HTERT RPE-1 (cell line): ENCODE results near the gene EDA.

Experiments used
- in situ Hi-C: fragments of 300-500 bp; cut with MboI; formaldehyde crosslinking; loops from 4 replicates; pipeline ENCODE4 v1.14.3; 2020; ENCODE audit warnings: low sequenced_read_pairs

EDA gene

GRCh38 chrX:69615779-69616456 is at the start of gene EDA:
TSS of gene EDA (plus strand) at chrX:69616113.
- in situ Hi-C loops = no loop called here

GRCh38 chrX:69568828-69569227 is 47.1 kb upstream of the EDA start:
- in situ Hi-C loops = no loop called here

- in situ Hi-C loops = no loop called here
Observed at GRCh38 chrX:69597399-69597798, 18.5 kb upstream of the EDA start.

- in situ Hi-C loops = no loop called here
Observed at GRCh38 chrX:69600182-69600581, 15.7 kb upstream of the EDA start.

- in situ Hi-C loops = no loop called here
Observed at GRCh38 chrX:69603566-69604194, 12.2 kb upstream of the EDA start.

GRCh38 chrX:69605521-69605920 is 10.4 kb upstream of the EDA start:
- in situ Hi-C loops = no loop called here

GRCh38 chrX:69607616-69608015 is 8.3 kb upstream of the EDA start:
- in situ Hi-C loops = no loop called here

- in situ Hi-C loops = no loop called here
Observed at GRCh38 chrX:69613946-69614345, 2.0 kb upstream of the EDA start.

- in situ Hi-C loops = no loop called here
Observed at GRCh38 chrX:69614886-69615285, 1.0 kb upstream of the EDA start.

- in situ Hi-C loops = no loop called here
Observed at GRCh38 chrX:69615342-69615741, 571 bp upstream of the EDA start.

GRCh38 chrX:69616457-69617203 is 717 bp downstream of the EDA start:
- in situ Hi-C loops = no loop called here

- in situ Hi-C loops = no loop called here
Observed at GRCh38 chrX:69618803-69619202, 2.9 kb downstream of the EDA start.

- in situ Hi-C loops = no loop called here
Observed at GRCh38 chrX:69626129-69626528, 10.2 kb downstream of the EDA start.

GRCh38 chrX:69627744-69628143 is 11.8 kb downstream of the EDA start:
- in situ Hi-C loops = no loop called here

- in situ Hi-C loops = no loop called here
Observed at GRCh38 chrX:69630147-69630546, 14.2 kb downstream of the EDA start.

GRCh38 chrX:69664693-69665092 is 48.8 kb downstream of the EDA start:
- in situ Hi-C loops = no loop called here

GRCh38 chrX:69670001-69670555 is 54.2 kb downstream of the EDA start:
- in situ Hi-C loops = no loop called here

GRCh38 chrX:69674891-69675290 is 59.0 kb downstream of the EDA start:
- in situ Hi-C loops = no loop called here

GRCh38 chrX:69705818-69706217 is 89.9 kb downstream of the EDA start:
- in situ Hi-C loops = no loop called here

GRCh38 chrX:69718102-69718501 is 102.2 kb downstream of the EDA start:
- in situ Hi-C loops = no loop called here

- in situ Hi-C loops = no loop called here
Observed at GRCh38 chrX:69724307-69724706, 108.4 kb downstream of the EDA start.

- in situ Hi-C loops = no loop called here
Observed at GRCh38 chrX:69740317-69740716, 124.4 kb downstream of the EDA start.
